ENCODE measurements around the gene LANCL3. TPM values are rescaled to one million over a fixed set of nuclear protein-coding genes. Genes with fewer than 3 reads are reported as not detected.

Gene LANCL3
- total RNA-seq, 2 donors from 2014 or later = 0.07 to 0.11 TPM

DNA sequence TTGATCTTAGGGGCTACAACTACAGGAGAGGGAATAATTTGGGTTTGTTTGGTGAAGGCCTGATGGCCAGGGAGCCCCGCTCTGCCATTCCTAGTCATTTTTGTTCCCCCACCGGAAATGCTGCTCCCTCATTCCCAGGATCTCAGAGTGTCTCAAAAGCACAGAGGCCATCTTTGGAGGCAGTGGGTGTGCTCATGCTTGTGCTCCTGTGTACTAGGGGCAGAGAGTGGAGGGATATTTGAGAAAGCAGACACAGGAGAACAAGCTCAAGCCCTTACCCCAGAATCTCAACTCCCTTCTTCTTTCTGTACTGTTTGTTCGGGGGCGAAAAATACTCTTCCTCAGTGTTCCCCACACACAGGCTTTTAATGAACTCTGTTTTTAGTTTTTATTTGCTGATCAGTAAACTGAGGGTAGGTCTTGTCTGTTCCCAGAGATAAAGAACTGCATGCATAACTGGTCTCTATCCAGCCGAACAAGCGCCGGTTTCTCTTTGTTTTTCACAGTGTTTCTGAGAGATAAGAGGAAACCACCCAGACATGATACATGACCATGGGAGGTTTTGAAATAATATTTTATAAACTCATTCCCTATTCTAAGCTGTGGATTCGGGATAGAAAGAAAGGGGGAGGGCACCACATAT lies 81.2 kb downstream of the LANCL3 start:
- no peak overlapping the region for H3K27ac ChIP-seq (ENCODE audit: low read depth, low read length)
- no peaks in the 10 kb centered on the region for H3K36me3 ChIP-seq (ENCODE audit: control insufficient read depth, insufficient read depth, low read length)
- no peak overlapping the region for H3K4me3 ChIP-seq (ENCODE audit: low read length)
- Mint-ChIP-seq H3K4me1 (no peaks in the 10 kb centered on the region), H3K4me3 (no peak overlapping the region), H3K9me3 (peaks cover 27% of the 10 kb centered on the region), H3K27me3 (ENCODE audit: insufficient read depth) (no peaks in the 10 kb centered on the region), H3K27ac (no peak overlapping the region), H3K36me3 (ENCODE audit: low read depth) (no peaks in the 10 kb centered on the region)
- no peaks in the 10 kb centered on the region for H3K4me1 ChIP-seq (ENCODE audit: control insufficient read depth, insufficient read depth, low read length)
- no peaks in the 10 kb centered on the region for H3K9me3 ChIP-seq (ENCODE audit: control insufficient read depth, low read length)
- no peak overlapping the region for H3K9ac ChIP-seq (ENCODE audit: extremely low read depth, low read length, poor library complexity, severe bottlenecking)
- no peak for DNase-seq
- 82% methylated on average over 7 of the region's 8 CpGs; no CpG with 5 or more reads in 1 of the 2 experiments for WGBS, 2 experiments (ENCODE audit: insufficient coverage in 1 of 2, insufficient read length in 1 of 2)
- TF ChIP-seq, protein P1, sequence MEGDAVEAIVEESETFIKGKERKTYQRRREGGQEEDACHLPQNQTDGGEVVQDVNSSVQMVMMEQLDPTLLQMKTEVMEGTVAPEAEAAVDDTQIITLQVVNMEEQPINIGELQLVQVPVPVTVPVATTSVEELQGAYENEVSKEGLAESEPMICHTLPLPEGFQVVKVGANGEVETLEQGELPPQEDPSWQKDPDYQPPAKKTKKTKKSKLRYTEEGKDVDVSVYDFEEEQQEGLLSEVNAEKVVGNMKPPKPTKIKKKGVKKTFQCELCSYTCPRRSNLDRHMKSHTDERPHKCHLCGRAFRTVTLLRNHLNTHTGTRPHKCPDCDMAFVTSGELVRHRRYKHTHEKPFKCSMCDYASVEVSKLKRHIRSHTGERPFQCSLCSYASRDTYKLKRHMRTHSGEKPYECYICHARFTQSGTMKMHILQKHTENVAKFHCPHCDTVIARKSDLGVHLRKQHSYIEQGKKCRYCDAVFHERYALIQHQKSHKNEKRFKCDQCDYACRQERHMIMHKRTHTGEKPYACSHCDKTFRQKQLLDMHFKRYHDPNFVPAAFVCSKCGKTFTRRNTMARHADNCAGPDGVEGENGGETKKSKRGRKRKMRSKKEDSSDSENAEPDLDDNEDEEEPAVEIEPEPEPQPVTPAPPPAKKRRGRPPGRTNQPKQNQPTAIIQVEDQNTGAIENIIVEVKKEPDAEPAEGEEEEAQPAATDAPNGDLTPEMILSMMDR (conservative IDR thresholded peaks at IDR 0.05) = no peak
- no peaks in the 10 kb centered on the region for H3K27me3 ChIP-seq (ENCODE audit: control insufficient read depth, insufficient read depth, low read length, poor library complexity, severe bottlenecking)

DNA sequence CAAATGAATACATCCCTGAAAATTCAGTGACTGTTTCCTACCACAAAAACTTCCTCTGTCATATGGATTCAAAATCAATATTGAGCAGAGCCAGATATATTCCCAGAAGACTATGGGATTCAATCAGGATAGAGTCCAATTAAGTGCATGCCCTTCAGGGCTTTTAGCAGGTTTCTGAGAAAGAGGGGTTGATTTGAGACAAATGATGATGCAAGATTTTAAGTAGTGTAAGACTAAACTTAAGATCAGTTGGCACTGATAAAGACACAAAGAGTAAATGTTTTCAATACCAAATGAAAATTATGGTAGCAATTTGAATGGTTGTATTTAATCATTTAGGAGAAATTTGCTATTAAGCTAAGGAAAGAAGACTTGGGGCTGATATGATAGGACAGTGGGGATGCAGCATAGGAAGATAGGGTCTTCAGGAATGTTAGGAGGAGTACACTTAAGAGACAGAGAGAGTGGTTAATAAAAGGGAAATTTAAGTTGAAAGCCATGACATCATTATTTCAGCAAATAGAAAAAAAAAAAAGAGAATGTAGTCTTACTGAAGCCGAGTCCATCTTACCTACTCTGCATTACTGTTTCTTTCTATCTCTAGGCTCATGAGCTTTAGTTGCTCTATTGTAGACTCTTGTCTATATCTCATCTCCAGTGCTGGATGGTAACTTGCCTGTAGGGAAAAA lies 82.1 kb downstream of the LANCL3 start:
- Histone ChIP-seq H3K9me3 (ENCODE audit: control insufficient read depth, low read length) (no peaks in the 10 kb centered on the region), H3K27ac (ENCODE audit: low read depth, low read length) (no peak overlapping the region), H3K4me3 (ENCODE audit: low read length) (no peak overlapping the region), H3K27me3 (ENCODE audit: control insufficient read depth, insufficient read depth, low read length, poor library complexity, severe bottlenecking) (no peaks in the 10 kb centered on the region), H3K36me3 (ENCODE audit: control insufficient read depth, insufficient read depth, low read length) (no peaks in the 10 kb centered on the region), H3K4me1 (ENCODE audit: control insufficient read depth, insufficient read depth, low read length) (no peaks in the 10 kb centered on the region), H3K9ac (ENCODE audit: extremely low read depth, low read length, poor library complexity, severe bottlenecking) (no peak overlapping the region)
- H3K4me3 Mint-ChIP-seq = no peak overlapping the region
- DNase-seq = no peak
- no peak overlapping the region for H3K27ac Mint-ChIP-seq
- WGBS, 2 experiments (ENCODE audit: insufficient coverage in 1 of 2, insufficient read length in 1 of 2) = no CpG with 5 or more reads among the region's 1 CpG
- no peaks in the 10 kb centered on the region for H3K36me3 Mint-ChIP-seq (ENCODE audit: low read depth)
- no peaks in the 10 kb centered on the region for H3K4me1 Mint-ChIP-seq
- TF ChIP-seq, protein P1 (conservative IDR thresholded peaks at IDR 0.05) = no peak
- H3K9me3 Mint-ChIP-seq = peaks cover 26% of the 10 kb centered on the region
- H3K27me3 Mint-ChIP-seq (ENCODE audit: insufficient read depth) = no peaks in the 10 kb centered on the region

DNA sequence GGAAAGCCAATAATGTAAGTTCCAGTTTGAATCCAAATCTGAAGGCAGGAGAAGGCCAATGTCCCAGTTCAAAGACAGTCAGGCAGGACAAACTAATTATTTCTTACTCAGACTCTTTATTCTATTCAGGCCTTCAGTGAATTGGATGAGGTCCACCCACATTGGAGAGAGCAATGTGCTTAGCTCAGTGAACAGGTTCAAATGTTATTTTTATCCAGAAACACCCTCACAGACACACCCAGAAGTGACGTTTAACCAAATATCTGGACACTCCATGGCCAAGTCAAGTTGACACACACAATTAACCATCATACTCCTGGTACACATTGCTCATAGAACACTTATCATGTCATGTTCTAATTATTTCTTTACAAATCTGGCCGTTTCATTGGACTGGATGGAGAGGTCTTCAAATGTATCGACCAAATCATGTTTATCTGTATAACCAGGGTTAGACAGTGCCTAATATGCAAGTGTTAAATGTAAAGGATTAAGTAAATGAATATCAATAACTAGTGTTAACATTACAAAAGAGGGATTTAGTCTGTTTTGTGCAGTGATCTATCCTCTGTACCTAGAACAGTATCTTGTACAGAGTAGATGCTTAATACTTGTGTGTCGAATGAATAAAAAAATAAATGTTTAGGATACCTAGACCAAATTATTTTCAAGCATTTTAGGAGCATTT lies 87.0 kb downstream of the LANCL3 start:
- H3K27me3 ChIP-seq (ENCODE audit: control insufficient read depth, insufficient read depth, low read length, poor library complexity, severe bottlenecking) = no peaks in the 10 kb centered on the region
- H3K4me1 Mint-ChIP-seq = no peaks in the 10 kb centered on the region
- peaks cover 25% of the 10 kb centered on the region for H3K9me3 Mint-ChIP-seq
- WGBS, 2 experiments (ENCODE audit: insufficient coverage in 1 of 2, insufficient read length in 1 of 2) = 100% methylated on average over 1 of the region's 4 CpGs; no CpG with 5 or more reads in 1 of the 2 experiments
- TF ChIP-seq, protein P1 (conservative IDR thresholded peaks at IDR 0.05) = no peak
- H3K36me3 ChIP-seq (ENCODE audit: control insufficient read depth, insufficient read depth, low read length) = no peaks in the 10 kb centered on the region
- H3K9ac ChIP-seq (ENCODE audit: extremely low read depth, low read length, poor library complexity, severe bottlenecking) = no peak overlapping the region
- H3K27ac Mint-ChIP-seq = no peak overlapping the region
- no peaks in the 10 kb centered on the region for H3K9me3 ChIP-seq (ENCODE audit: control insufficient read depth, low read length)
- no peak for DNase-seq
- no peaks in the 10 kb centered on the region for H3K27me3 Mint-ChIP-seq (ENCODE audit: insufficient read depth)
- no peak overlapping the region for H3K4me3 Mint-ChIP-seq
- no peak overlapping the region for H3K4me3 ChIP-seq (ENCODE audit: low read length)
- H3K27ac ChIP-seq (ENCODE audit: low read depth, low read length) = no peak overlapping the region
- no peaks in the 10 kb centered on the region for H3K36me3 Mint-ChIP-seq (ENCODE audit: low read depth)
- no peaks in the 10 kb centered on the region for H3K4me1 ChIP-seq (ENCODE audit: control insufficient read depth, insufficient read depth, low read length)
